ENCODE results near the gene SPINK8.
"Not testable (repeated sequence)": the region's sequence is repeated elsewhere in the genome, so short reads cannot be mapped to it uniquely, and the experiment has no call there.

Gene SPINK8

DNA sequence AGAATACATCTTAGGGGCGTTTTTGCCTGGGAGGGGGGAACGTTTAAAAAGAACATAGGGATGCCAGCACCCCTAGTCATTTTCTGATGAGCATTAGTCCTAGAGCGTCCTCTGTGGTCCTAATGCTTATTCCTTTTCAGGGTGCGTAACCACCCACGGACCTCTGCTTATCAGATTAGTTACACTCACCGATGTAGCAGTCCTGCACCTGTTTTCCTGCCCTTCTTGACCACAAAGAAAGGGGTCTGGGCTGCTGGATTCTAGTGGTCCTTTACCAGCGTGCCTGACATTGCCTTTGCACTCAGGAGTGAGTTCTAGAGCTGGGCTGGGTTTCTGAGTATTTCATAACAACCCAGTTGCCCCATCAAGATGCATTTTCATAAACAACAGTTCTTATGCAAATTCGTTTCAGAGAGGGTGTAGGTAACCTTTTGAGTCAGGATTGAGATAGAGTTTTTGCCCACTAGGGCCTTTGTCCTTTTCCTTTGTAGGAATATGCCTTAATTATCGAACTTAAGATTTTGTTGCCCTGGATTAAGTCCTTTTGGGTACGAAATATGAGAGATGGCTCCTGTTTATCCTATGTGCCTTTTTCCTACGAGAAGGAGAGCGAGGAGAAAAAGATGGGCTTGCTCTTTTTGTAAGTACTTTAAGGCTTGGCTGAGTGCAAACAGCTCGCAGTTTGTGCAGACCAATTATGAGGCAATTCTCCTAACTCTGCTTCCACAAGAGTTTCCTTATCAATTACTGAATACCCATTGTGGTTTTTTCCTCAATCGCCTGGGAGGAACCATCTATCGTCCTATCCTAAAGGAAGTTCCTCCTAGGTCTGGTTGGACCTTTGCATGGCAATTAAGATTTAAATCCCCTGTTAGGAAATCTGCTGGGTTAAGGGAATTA lies at the start of gene SPINK8:
TSS of gene SPINK8 (minus strand) at position 316 of the 900 bp plus-strand sequence. CDS start 5,320 bp downstream, outside the sequence.
- not testable (repeated sequence) for DNase-seq (ENCODE audit: low read depth in 3 of 3)

DNA sequence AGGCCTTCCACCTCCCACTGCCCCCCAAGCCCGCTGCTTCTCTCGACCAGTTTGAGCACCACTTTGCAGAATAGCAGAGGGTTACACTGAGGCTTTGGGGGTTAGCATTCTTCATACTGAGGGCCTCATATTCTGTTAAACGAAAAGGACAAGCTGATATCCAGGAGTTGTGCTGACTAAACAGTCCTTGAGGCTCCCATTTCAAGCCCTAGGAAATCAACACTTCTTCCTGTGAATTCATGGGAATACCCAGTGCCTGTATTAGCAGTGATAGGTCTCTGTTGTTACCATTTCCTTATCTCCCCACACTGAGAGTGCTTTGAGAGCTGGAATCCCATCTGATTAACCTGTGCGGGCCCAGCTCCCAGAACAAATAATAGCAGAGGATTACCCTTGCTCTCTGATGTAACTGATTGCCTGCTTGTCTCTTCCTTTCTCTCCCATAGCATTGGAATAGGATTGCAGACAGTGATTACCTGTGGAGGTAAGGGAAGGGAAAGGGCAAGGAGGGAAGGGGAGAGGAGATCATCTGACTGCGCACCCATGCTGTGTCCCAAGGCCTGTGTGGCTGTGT lies 39.5 kb upstream of the SPINK8 start:
- no peak for DNase-seq (ENCODE audit: low read depth in 3 of 3)

DNA sequence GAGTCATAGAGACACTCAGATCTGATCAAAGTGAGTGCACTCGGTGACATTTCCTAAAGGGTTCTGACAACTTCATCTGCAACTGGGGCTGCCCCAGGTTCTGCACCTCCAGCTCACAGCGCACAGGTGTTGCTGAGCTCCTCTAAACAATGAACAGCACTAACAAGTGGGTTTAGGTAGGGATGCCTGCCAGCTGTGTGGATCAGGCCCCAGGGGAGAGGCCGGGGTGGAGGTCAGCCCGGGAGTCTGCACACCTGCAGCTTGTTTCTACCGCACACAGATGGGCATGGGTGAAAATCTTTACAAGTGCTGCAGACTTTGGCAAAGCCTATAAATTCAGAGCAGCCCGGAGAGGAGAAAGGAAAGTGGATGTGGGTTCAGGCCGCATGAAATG lies 38.9 kb upstream of the SPINK8 start:
- DNase-seq (ENCODE audit: low read depth in 3 of 3), result no peak

DNA sequence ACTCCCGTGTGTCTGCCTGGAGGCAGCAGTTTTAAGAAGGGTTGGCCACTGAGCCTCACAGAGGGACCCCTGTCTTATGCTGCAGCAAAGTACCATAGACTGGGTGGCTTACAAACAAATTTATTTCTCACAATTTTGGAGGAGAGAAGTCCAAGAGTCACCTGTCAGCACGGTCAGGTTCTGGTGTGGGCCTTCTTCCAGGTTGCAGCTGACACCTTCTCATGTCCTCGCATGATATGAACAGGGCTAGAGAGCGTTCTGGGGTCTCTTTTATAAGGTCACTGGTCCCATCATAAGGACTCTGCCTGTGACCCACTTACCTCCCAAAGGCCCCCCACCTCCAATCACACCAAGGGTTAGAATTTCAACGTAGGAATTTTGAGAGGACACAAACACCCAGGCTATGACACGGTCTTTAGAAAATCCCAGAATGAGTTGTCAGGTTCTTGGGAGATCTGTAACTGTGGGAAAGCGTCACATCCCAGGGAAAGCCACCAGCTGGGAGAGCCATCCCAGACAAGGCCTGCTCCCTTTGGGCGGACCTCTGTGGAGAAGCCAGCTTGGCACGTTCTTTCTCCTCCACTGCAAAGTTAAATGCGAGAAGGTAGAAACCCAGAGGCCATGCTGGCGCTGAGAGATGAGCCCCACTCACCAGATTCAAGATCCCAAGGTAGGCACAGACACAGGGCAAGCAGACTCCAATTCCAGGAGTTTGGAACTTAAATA lies 38.4 kb upstream of the SPINK8 start, which contains the start of gene FBXW12:
TSS of gene FBXW12 (plus strand) at position 569 of the 726 bp plus-strand sequence. CDS start 549 bp downstream, outside the sequence.
- DNase-seq (ENCODE audit: low read depth in 3 of 3), result no peak

DNA sequence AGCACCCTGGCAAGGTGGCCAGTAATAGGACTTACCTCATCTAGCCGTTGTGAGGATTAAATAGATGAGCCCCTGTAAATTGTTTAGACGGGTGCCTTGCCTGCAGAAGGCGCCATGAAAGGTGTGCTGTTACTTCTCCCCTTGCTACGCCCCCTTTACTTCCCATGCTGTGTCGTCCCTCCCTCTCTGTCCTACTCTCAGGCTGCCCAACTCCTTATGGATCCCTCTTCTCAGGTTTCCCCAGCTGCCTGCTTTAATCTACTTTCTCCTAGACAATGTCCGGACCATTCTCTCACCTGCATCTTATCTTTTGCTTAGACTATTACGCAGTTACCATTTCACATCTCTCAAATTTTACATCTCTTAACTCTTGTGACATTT lies 36.9 kb upstream of the SPINK8 start:
- no peak for DNase-seq (ENCODE audit: low read depth in 3 of 3)

DNA sequence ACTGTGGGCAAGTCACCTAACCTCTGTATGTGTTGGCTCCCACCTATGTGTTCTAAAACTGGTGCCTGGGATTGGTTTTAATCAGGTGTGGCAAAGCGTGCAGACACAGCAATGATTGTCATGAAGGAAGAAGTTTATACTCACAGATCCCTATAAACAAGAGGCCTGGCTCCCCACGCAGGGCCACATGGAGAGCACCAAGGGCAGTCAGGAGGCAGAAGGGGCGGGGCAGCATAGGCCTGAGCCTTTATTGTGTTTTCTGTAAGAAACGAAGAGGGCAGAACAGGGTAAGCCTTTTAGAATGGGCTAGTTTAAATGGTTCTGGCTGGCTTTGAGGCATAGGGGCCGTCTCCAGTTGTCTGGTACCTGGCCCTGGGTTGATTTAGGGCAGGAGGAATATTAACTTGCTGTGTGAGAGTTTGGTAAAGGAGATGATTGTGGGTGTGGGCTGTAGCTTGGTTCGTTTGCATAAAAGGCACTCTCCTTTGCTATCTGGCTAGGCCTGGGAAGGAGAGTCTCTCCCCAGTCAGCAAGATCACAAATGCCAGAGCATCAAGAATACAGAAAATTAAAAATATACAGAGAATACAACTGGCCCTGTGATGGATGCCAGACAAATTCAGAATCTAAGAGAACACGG lies 36.4 kb upstream of the SPINK8 start:
- DNase-seq (ENCODE audit: low read depth in 3 of 3), result no peak

DNA sequence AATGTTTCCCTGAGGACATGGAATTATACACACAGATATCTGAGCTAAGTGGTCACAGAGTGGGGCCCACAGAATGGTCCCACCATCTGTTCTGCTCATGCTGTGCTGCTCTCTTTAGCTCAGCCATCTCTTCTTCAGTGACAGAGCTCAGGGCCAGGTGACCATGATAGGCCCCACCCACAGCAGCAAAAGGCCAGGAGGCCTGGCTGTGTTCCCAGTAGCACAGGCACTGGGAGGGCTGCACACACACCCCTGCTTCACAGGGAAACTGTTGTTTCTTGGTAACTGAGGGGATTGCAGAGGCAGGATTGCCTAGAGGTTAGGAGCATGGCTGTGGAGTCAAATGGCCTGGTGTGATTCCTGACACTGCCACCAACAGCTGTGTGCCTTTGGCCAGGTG lies 33.7 kb upstream of the SPINK8 start:
- no peak for DNase-seq (ENCODE audit: low read depth in 3 of 3)

DNA sequence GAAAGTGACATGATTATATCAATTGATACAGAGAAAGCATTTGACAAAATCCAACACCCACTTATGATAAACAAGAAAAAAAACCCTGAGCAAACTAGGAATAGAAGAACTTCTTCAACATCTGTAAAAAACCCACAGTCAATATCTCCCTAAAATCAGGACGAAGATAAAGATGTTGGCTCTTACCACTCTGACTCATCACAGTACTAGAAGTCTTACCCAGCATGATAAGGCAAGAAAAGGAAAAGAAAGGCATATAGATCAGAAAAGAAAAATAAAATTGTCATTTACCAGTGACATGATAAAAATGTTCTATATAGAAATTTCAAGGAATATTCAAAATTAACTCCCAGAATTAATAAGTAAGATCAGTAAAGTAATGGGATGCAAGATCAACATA lies 31.4 kb upstream of the SPINK8 start:
- DNase-seq (ENCODE audit: low read depth in 3 of 3), result no peak

DNA sequence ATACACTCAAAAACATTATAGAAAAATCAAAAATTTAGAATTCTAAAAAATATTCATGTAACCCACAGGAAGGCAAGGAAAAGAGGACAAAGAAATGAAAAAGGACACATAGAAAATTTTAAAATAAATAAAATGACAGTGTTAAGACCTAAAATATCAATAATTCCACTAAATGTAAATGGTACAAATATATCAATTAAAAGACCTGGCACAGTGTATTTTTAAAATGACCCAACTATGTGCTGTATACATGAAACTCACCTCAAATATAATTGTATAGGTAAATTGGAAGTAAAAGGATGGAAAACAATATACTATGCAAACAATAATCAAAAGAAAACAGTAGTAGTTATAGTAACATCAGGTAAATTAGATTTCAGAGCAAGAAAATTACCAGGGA lies 28.5 kb upstream of the SPINK8 start:
- DNase-seq (ENCODE audit: low read depth in 3 of 3), result no peak

DNA sequence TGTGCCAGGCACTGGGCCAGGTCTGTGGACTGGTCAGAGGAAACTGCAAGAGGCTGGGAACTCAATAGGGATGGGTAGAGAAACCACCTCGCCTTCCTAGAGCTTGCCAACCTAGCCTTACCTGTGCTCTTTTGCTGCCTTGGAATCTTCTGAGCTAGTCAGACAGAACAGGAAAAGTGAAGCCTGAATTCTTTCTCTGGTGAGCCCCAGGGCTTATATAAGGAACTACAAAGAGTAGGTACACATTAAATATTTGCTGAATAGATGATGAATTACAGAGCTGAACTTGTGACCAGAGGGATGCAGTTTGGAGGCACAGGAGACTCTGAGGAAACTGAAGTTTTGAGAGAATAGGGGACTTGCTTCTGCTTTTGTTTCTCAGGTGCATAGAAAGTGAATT lies 23.0 kb upstream of the SPINK8 start:
- no peak for DNase-seq (ENCODE audit: low read depth in 3 of 3)

DNA sequence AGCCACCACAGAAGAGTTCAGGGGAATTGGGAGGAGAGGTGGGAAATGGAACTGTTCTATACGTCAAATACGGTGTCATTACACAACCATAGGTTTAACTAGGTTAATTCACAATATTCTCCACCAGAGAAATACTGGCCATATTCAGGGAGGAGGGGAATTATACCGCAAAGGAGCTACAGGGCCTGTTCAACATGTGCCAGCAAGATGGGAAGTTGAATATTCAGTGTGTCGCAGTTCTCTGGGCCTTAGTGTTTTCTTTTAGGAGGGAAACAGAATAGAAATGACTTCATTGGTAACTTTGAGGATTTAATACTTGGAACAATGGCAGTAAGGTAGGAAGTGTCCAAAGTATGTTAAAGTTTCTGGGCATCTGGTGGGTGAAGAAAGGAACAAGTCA lies 20.5 kb upstream of the SPINK8 start:
- no peak for DNase-seq (ENCODE audit: low read depth in 3 of 3)

DNA sequence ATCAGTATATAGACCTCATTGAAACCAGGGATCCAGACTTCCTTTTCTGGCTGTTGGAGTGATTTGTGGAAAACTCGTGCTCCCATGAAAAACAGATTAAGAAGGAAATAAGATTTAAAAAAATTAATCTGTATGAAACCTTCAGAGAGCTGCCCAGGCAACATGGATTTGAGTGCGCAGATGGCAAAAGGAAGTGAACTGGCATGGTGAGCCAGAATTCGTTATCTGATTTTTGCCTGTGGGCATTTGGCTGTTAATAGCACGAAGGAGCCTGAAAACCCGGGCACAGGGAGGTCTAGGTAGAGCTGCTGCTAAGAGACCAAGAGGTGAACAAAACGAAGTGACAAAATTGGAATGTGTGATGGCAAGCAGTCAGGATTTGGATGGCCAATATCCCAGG lies 19.1 kb upstream of the SPINK8 start:
- DNase-seq (ENCODE audit: low read depth in 3 of 3), result no peak

DNA sequence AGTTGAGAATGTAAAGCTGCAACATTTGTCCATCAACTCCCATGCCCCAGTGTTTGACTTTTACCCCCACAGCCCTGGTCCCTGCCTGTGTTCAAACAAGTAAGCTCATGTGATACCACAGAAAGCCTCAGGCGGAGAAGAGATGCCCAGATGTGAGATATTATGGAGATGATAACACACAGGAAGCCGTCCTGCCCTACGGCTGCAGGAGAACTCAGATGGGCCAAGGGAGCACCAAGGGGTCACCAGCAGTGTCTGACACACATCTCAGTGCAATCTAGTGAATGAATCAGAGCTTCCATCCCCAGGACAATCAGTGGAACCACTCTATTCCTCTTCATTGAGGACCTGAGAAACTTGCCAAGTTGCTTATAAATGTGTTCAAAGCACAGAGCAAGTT lies 14.0 kb upstream of the SPINK8 start:
- no peak for DNase-seq (ENCODE audit: low read depth in 3 of 3)

DNA sequence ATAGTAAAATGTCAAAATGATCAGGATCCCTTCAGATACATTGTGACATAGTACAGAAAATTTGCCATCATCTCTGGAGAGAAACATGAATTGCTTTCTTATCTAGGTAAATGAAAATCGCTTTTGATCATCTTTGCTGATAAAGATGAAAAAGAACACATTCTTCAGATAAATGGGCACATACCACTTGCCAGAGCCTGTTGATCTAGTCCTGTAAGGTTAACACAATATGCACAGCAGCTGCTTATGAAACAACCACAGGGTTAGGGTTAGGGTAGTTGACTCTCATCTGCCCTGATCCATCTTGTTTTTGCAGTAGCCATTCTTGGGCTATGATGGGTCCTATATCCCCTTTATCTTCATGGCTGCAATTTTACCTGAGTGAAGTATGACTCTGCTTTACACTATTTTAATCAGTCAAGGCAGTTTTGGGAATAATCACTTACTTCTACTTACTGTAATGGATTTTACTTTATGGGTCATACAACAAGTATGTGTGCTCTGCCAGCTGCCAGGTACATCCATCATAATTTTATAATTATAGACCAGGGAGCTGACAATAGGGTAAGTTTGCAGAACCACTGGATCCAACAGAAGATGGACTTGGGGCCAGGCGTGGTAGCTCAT lies 12.6 kb upstream of the SPINK8 start:
- DNase-seq (ENCODE audit: low read depth in 3 of 3), result no peak

DNA sequence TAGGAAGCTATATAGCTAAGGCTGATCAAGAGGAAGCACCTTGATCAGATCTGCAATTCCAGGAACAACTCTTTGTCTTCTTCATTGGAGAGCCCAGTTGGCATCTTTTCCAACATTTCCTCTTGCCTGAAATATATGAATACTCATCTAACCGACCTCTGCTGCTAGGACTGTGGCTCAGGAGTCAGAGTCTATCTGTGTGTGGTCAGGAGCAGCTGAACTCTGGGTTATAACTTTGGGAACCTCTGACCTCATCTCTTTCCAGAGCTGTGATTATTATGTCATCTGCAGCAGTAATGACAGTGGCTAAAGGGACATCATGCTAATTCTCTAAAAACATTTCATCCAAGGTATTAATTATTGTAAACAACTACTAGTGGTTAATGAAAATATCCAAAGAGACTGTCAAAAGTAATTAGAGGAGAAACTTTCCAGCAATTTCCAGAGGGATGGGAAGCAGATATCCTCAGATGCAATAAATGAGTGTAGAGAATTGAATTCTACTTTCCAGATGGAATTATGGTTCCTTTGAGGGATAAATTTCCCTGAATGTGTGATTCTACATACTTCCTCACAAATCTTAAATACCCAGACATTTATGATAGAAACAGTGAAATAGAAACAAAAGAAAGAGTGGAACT lies 11.5 kb upstream of the SPINK8 start:
- no peak for DNase-seq (ENCODE audit: low read depth in 3 of 3)

DNA sequence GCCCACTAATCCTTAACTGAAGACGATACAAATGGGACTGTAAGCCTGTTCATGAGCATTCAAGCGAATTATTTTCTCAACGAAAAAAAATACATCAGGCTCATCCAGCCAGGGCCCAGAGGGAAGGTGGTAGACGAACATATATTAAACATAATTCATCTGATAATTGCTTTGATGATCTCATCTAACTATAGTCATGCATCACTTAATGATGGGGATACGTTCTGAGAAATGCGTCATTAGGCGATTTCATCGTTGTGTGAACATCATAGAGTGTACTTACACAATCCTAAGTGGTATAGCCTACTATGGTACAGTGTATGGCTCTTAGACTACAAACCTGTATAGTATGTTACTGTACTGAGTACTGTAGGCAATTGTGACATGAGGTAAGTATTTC lies 10.0 kb upstream of the SPINK8 start:
- no peak for DNase-seq (ENCODE audit: low read depth in 3 of 3)

DNA sequence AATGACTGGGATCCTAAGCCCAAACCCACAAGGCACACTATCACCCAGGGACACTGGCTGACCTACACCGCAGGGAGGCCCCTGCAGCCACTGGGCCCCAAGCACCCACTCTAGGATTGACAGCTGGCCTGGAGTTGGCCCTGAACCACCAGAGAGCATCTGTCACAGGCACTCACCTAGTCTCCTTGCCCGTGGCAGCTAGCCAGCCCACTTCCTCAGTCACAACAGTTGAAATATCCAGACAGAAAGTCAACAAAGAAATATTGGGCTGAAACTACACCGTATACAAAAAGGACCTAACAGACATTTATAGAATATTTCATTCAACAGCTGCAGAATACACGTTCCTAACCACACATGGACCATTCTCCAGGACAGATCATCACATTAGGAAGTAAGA lies 5.2 kb upstream of the SPINK8 start:
- no peak for DNase-seq (ENCODE audit: low read depth in 3 of 3)

DNA sequence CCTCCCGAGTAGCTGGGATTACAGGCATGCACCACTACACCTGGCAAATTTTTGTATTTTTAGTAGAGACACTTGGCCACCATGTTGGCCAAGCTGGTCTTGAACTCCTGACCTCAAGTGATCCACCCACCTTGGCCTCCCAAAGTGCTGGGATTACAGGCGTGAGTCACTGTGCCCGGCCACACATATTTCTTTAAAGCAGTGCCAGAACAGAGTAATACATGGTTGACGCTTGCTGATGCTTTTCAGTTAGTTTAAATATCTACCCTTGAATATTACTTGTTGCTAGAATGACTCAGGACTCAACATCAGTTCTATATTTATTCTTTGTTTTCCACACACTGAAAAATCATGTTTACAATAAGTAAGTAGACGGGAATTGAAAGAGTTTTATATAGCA lies 4.1 kb upstream of the SPINK8 start:
- not testable (repeated sequence) for DNase-seq (ENCODE audit: low read depth in 3 of 3)

DNA sequence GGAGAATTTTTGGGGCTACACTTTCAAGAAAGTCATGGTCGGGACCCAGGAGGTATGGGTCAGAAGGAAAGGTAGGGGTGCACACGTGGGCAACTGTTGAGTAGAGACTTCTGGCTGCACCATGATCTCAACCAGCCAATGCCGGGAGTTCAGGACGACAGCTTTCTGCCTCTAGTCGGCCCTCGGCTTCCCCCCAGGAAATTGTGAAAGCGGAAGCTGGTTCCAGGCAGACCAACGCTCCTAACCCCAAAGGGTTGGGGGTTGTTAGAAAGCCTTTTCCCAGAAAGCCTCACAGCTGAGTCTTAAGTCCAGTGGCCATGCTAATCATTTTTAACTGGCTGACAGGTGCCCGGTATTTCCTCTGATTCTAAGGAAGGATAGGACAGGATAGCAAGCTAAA lies 1.8 kb upstream of the SPINK8 start:
- not testable (repeated sequence) for DNase-seq (ENCODE audit: low read depth in 3 of 3)

DNA sequence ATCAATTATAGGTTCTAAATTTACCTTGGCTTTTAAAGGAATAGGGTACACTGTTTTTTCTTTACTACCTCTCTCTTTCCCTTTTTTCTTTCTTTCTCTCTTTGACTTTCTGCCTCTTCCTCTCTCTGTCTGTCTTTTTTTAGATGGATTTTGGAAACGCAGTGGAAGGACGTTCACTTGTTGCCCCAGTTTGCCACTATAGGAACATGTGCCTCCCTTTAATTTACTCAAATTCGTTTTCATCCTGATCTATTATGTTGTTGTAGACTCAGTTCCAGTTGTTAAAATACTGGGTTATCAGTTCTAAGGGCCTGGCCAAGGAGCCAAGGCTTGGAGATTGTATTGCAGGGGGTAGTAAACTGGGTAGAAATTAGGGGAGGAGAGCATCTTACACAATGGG lies 1.1 kb upstream of the SPINK8 start:
- no peak for DNase-seq (ENCODE audit: low read depth in 3 of 3)
